GM21717 (cell line): ENCODE results near the gene PRKAR1A.
A peak's percentile ranks its signal among the peaks of the same experiment; 100 is the strongest.
"Not testable (repeated sequence)": the region's sequence is repeated elsewhere in the genome, so short reads cannot be mapped to it uniquely, and the experiment has no call there.

Experiments
- ATAC-seq: cut with Tn5 transposase; IDR thresholded peaks from one replicate; pipeline ENCODE4 v1.9.1; 2021; ENCODE audit warnings: mild to moderate bottlenecking, moderate library complexity; ENCODE audit not compliant: unreplicated experiment

Gene PRKAR1A

DNA sequence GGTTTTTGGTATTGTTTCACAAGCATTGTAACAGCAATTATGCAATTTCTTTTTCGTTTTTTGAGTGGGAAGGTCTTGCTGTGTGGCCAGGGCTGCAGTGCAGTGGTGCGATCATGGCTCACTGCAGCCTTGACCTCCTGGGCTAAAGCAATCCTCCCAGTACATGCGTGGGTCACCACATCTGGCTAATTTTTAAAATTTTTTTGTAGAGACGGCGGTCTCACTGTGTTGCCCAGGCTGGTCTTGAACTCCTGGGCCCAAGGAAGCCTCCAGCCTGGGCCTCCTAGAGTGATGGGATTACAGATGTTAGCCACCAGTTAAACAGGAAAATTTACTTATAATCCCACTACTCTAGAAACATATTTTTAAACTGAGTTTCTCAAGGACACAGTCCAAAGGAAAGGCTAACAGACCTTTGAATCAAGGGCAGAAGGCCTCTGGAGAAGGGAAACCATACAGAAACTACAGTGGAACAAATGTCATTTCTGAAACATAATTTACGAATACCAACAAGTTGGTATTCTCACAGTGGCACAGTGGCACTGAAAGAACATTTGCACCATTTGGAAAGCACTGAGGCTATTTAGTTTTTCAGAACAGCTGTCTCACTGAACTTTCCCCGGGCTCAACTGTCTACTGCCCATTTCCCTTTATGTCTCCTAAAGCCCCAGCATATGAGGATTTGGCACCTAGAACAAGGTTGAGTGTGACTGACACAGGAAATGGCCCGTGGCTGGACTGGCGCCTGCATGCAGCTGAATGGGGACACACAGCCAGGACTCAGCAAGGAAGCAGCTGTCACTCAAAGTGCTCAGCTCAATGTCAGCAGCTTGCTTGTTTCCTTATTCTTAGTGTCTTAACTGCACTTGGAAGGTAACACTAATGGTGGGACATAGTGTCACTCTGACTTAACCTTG is 2.8 kb upstream of the PRKAR1A start:
- ATAC-seq: no peak

- ATAC-seq: no peak
These were observed 968 bp upstream of the PRKAR1A start for GRCh38 chr17:68511254-68511670.

DNA sequence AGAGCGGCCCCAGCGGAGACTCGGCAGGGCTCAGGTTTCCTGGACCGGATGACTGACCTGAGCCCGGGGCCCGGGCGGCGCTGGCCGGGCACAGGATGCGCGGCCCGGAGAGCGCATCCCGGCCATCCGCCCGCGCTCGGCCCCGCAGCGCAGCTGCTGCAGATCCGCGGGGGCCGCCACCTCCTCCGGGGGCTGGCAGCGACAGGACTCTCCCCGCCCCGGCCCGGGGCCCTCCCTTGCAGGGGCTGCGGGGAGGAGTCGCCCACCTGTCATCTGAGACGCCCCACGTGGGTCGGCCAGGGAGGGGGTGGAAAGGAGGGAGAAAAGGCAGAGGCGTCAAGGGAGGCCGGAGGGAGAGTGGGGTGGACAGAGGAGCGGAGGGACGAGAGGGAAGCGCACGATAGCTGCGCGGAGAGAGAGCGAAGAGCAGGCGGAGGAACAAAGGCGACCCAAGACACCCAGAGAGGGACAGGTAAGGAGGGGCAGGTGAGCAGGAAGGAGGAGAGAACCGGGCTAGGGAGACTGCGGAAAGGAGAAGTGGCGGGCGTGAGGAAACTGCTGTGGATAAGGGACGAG is 471 bp upstream of the PRKAR1A start:
- ATAC-seq: peak; percentile 43

DNA sequence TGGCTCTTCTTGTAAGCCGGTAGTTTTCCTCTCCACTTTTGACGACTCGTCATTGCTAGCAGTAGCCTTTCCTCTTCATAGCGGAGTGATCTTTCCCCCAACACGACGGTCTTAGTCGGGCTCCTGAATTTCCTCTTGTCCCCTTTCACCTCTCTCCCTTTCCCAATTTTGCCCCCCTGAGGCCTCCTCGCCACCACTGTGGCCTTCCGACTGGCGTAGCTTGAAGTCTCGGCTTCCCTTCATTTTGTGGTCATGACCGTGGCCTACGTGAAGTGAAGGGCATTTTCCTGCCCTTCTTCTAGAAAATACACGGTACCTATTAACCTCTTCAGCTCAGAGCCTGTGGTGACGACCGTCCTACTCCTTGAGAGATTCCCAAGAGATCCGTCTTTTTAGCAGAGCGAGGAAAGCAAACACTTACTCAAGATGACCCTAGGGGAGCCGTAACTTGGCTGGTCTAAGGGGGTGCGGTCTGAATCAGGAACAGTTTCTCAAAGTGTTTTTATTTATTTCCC is 787 bp downstream of the PRKAR1A start:
- no peak for ATAC-seq

DNA sequence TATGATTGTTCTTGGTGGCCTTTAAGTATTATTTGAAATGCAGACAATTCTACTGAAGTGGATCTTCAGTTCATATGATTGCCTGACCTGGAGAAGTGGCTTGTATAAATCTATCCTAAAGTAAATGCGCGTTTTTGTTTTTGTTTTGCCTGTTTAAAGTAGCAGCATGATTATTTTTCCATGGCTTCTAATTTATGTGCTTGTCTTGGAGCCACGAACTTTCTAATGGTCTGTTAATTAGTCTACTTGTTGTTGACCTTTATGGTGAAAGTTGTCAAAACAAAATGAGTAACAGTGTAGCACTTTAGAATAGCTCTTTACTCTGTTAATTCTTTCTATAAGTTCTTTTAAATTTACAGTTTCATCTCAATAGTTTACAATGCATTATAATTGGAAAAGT is 1.7 kb downstream of the PRKAR1A start:
- ATAC-seq: no peak

DNA sequence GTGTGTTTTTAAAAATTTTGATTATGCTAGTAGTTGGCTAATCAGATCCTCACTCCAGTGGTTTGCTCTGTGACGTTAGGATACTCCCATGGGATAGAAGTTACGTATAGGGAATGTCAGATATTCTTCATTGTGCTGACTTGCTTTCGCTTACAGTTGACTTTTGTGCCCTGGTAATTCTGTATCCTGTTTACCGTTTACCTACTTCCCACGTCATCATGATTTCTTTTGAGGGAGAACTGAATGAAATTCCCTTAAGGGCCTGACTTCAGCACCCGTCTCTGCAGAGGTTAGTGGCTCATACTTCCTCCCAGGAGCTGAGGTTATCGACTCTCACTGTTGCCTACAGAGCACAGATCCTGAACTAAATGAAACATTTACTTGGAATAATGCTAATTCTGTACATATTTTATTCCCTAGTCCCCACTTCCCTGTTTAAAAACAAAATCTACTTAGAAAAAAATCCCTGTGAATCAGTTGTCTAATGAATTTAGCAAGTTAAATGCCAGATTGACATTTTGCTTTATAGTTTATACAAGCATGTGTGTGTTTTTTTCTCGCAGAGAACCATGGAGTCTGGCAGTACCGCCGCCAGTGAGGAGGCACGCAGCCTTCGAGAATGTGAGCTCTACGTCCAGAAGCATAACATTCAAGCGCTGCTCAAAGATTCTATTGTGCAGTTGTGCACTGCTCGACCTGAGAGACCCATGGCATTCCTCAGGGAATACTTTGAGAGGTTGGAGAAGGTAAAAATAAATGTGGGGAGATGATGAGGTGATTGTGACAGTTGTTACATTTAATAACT is 2.8 kb downstream of the PRKAR1A start:
- ATAC-seq: no peak

- no peak for ATAC-seq
These were observed 4.5 kb downstream of the PRKAR1A start for GRCh38 chr17:68516732-68517131.

DNA sequence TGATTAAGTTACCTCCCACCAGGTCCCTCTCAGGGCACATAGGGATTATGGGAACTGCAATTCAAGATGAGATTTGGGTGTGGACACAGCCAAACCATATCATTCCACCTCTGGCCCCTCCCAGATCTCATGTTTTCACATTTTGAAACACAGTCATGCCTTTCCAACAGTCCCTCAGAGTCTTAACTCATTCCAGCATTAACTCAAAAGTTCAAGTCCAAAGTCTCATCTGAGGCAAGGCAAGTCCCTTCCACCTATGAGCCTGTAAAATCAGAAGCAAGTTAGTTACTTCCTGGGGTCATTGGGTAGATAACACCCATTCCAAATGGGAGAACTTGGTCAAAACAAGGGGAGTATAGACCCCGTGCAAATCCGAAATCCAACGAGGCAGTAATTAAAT is 5.4 kb downstream of the PRKAR1A start:
- not testable (repeated sequence) for ATAC-seq

DNA sequence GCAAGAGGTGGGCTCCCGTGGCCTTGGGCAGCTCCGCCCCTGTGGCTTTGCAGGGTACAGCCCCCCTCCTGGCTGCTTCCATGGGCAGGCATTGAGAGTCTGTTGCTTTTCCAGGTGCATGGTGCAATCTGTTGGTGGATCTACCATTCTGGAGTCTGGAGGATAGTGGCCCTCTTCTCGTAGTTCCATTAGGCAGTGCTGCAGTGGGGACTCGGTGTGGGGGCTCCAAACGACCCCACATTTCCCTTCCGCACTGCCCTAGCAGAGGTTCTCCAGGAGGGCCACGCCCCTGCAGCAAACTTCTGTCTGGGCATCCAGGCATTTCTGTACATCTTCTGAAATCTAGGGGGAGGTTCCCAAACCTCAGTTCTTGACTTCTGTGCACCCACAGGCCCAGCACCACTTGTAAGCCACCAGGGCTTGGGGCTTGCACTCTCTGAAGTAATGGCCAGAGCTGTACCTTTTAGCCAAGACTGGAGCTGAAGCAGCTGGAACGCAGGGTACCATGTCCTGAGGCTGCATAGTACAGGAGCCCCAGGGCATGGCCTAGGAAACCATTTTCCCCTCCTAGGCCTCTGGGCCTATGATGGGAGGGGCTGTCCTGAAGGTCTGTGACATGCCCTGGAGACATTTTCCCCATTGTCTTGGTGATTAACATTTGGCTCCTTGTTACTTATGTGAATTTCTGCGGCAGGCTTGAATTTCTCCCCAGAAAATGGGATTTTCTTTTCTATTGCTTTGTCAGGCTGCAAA is 6.0 kb downstream of the PRKAR1A start:
- ATAC-seq: no peak

- ATAC-seq: not testable (repeated sequence)
These were observed 6.8 kb downstream of the PRKAR1A start for GRCh38 chr17:68519051-68519450.

GRCh38 chr17:68519911-68520310 is 7.7 kb downstream of the PRKAR1A start:
- no peak for ATAC-seq

- ATAC-seq: no peak
These were observed 10.0 kb downstream of the PRKAR1A start for GRCh38 chr17:68522266-68522665.

- ATAC-seq: no peak
These were observed 14.3 kb downstream of the PRKAR1A start for GRCh38 chr17:68526548-68526947.

DNA sequence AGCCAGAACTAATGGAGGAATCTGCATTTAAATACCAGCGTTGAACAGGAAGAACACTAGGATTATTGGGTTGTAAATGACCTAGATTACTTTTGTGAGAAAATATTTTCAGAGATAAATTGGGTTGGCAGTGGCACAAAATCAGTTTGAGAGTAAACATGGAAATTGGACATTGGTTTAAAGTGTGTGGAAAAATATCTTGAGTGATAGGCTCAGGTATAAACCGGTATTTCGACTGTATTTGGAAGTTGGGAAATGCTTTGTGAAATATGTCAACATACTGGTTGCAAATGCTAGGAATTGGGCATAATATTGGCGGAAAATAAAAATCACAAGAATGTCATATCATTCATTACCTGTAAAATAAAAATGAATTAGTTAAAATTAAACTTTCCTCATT is 15.1 kb downstream of the PRKAR1A start:
- no peak for ATAC-seq

DNA sequence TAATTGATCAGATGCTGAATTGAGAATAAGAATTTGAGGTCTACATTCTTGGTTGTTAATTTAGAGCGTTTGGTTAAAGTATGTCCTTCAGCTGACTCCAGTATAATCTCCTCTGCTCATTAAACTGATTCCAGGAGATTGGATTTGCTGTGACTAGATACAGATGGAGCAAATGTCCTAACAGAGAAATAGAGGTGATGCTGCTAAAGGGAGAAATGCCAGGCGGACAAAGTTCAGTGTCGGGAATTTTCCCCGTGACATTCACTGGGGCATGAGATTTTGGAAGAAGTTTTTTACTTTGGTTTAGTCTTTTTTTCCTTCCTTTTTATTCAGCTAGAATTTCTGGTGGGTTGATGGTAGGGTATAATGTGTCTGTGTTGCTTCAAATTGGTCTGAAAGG is 19.0 kb downstream of the PRKAR1A start:
- ATAC-seq: no peak

DNA sequence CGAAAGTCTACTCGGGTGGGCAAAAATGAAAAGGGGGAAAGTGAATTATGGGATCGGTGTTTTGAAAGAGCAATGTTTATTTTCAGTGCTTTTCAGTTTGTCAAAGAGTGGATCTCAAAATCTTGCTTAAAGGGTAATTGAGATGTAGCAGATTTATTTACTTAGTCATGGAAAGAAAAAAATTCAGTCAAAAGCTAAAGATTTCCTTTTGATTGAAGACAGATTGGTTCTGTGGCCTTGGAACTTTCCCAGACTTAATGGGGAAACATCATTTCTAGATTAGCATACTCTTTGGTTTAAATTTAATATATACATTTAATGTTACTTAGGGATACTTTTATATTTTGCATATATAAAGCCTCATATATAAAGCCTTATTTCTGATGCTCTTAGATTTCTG is 20.6 kb downstream of the PRKAR1A start:
- ATAC-seq: no peak

DNA sequence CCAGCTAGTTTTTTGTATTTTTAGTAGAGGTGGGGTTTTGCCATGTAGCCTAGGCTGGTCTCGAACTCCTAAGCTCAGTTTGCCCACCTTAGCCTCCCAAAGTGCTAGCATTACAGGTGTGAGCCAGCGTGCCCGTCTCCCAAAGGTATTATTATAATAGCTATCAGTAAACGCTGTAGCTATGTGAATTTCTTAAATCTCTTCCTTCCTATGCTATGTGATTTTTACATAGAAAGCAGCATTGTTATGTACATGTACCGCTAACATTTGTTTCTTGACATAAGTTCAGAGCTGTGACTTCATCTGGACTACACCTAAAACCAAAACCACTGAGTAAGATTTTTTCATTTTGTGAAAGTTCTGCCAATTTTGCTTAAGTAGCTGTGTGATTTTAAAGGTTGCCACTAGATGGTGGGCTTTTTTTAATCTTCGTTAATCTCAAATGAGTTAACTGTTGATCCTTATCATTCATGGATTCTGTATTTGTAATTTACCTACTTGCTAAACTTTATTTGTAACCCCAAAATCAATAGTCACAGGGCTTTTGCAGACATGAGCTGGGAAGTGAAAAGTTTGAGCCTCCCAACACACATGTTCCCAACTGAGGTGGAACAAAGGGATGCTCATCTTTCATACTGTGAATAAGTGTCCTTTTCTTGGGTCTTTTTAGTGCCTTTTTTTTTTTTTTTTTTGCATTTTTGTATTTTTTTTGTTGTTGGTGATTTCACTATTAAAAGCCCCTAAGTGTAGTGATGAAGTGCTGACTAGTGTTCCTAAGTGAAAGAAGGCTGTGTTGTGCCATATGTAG is 21.9 kb downstream of the PRKAR1A start:
- ATAC-seq: no peak

DNA sequence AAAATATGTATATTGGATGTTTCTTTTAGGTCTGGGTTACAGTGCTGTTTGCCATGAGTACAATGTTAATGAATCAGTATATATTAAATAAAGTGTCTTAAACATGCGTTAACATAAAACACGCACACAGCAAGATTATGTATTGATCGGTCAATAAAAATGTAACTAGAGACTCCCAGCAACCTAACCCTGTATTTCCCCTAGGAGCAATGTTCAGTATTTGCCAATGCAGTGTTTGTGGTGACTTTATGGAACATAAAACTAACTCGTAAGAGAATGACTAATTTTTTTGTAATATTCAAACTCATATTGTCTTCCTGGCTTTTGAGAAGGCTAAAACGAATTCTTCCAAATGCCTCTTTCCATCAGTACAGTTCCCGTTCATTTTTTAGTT is 22.5 kb downstream of the PRKAR1A start:
- no peak for ATAC-seq

GRCh38 chr17:68535922-68536321 is 23.7 kb downstream of the PRKAR1A start:
- no peak for ATAC-seq
